Thoracic aorta (tissue), 2 donors: Measurements from ENCODE around the gene NT5E. TPM values are rescaled to one million over a fixed set of nuclear protein-coding genes. Genes with fewer than 3 reads are reported as not detected.

Experiments used
- ATAC-seq: fragments of 150-250 bp; one replicate; pipeline ENCODE4 v1.8.0; 2017; ENCODE audit warnings: low read depth; ENCODE audit not compliant: insufficient number of reproducible peaks, low FRiP score
- DNase-seq: peaks from one replicate; pipeline ENCODE4 v3.0.0-alpha.2; 2020; ENCODE audit warnings: low spot score
- H3K27ac ChIP-seq, 2 donors: fragments of 200-600 bp; sonication (generic); 1 replicate in 1 of 2; 2 replicates in 1 of 2; pipeline ENCODE4 v1.5.1; 2016; ENCODE audit warnings: mild to moderate bottlenecking in 2 of 2, moderate library complexity in 2 of 2
- H3K27me3 ChIP-seq: fragments of 200-600 bp; sonication (generic); replicated peaks from 2 replicates; pipeline ENCODE4 v1.6.0; 2016; ENCODE audit warnings: mild to moderate bottlenecking; ENCODE audit not compliant: insufficient read depth
- H3K36me3 ChIP-seq: fragments of 200-600 bp; sonication (generic); one replicate; pipeline ENCODE4 v1.5.1; 2016
- H3K4me1 ChIP-seq, 2 donors: fragments of 200-600 bp; sonication (generic); 1 replicate in 1 of 2; 2 replicates in 1 of 2; pipeline versions ENCODE4 v1.5.1 to v1.6.0; 2016; ENCODE audit warnings: low read depth in 2 of 2, mild to moderate bottlenecking in 1 of 2; ENCODE audit not compliant: control insufficient read depth in 1 of 2
- H3K4me3 ChIP-seq: fragments of 200-600 bp; sonication (generic); 2 replicates; pipeline ENCODE4 v1.5.1; 2016; ENCODE audit warnings: mild to moderate bottlenecking
- H3K9me3 ChIP-seq: fragments of 200-600 bp; sonication (generic); 2 replicates; pipeline ENCODE4 v1.5.1; 2016
- CTCF ChIP-seq: fragments of 200-600 bp; sonication (generic); IDR thresholded peaks from one replicate; pipeline ENCODE4 v1.5.1; 2019; ENCODE audit warnings: antibody characterized with exemption
- total RNA-seq, 2 donors: library from RNA; depleted of rRNA; stranded (reverse); fragments of >200 nt; gene quantifications; one replicate each; pipeline versions ENCODE4 v1.1.0 to v1.2.3, GENCODE V29; 2016

NT5E gene
- total RNA-seq, 2 donors from 2014 or later: 47.4 to 57.4 TPM

GRCh38 chr6:85406641-85407075 lies 43.2 kb upstream of the NT5E start:
- ATAC-seq: no peak
- Histone ChIP-seq H3K9me3 (no peaks in the 10 kb centered on the region), H3K4me3 (no peak overlapping the region), H3K4me1 (peaks cover 14 to 34% of the 10 kb centered on the region in 2 donors), H3K27ac (no peak overlapping the region), H3K36me3 (no peaks in the 10 kb centered on the region), H3K27me3 (no peaks in the 10 kb centered on the region)
- no peak for TF ChIP-seq CTCF
- no peak for DNase-seq

- Histone ChIP-seq H3K27me3 (no peaks in the 10 kb centered on the region), H3K9me3 (no peaks in the 10 kb centered on the region), H3K4me1 (peaks cover 14 to 28% of the 10 kb centered on the region in 2 donors), H3K4me3 (no peak overlapping the region), H3K36me3 (no peaks in the 10 kb centered on the region), H3K27ac (no peak overlapping the region)
- DNase-seq: no peak
- TF ChIP-seq CTCF: no peak
- no peak for ATAC-seq
These were observed 41.8 kb upstream of the NT5E start for GRCh38 chr6:85408039-85408438.

- no peak for ATAC-seq
- H3K27ac ChIP-seq: no peak overlapping the region
- H3K27me3 ChIP-seq: no peaks in the 10 kb centered on the region
- H3K4me1 ChIP-seq: peaks cover 0 to 2% of the 10 kb centered on the region in 2 donors
- no peak overlapping the region for H3K4me3 ChIP-seq
- no peaks in the 10 kb centered on the region for H3K9me3 ChIP-seq
- no peak for DNase-seq
- no peaks in the 10 kb centered on the region for H3K36me3 ChIP-seq
- TF ChIP-seq CTCF: no peak
These were observed 36.9 kb upstream of the NT5E start for GRCh38 chr6:85412911-85413430.

- Histone ChIP-seq H3K27me3 (no peaks in the 10 kb centered on the region), H3K36me3 (no peaks in the 10 kb centered on the region), H3K4me1 (peaks cover 11% of the 10 kb centered on the region in 2 donors), H3K27ac (no peak overlapping the region), H3K9me3 (no peaks in the 10 kb centered on the region), H3K4me3 (no peak overlapping the region)
- no peak for ATAC-seq
- TF ChIP-seq CTCF: no peak
- no peak for DNase-seq
These were observed 33.8 kb upstream of the NT5E start for GRCh38 chr6:85416049-85416448.

DNA sequence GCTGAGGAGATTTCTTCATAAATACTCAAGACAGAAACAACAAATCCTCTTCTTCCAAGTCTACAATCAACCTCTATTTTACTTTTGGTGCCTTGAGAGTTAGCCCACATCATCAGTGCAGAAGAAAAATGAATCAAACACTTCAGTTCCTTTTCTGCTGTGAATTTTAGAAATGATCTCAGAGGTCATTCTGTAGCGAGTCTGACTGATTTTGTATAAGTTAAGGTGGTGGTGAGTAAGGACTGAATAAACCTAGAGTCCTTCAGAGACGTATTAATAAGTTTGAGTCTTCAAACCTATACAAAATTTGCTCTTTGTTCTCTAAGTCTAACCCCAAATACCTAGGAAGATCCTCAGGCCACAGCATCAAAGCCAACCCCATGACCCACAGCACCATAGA lies 33.1 kb upstream of the NT5E start:
- TF ChIP-seq CTCF: no peak

More for the DNA sequence above, 33.1 kb upstream of the NT5E start:
- DNase-seq (no peak), ATAC-seq (no peak)
- Histone ChIP-seq H3K27ac (no peak overlapping the region), H3K9me3 (no peaks in the 10 kb centered on the region), H3K27me3 (no peaks in the 10 kb centered on the region), H3K4me1 (peaks cover 11 to 13% of the 10 kb centered on the region in 2 donors), H3K4me3 (no peak overlapping the region), H3K36me3 (no peaks in the 10 kb centered on the region)
